ENCODE results near the gene CELF3.

Gene CELF3

GRCh38 chr1:151723726-151724370 is 7.2 kb upstream of the CELF3 start:
- no peak for TF ChIP-seq CTCF (IDR thresholded peaks at IDR 0.05)

- no peak for TF ChIP-seq CTCF (IDR thresholded peaks at IDR 0.05)
Observed at GRCh38 chr1:151721788-151722510, 5.3 kb upstream of the CELF3 start.

- no peak for TF ChIP-seq CTCF (IDR thresholded peaks at IDR 0.05)
Observed at GRCh38 chr1:151720974-151721787, 4.6 kb upstream of the CELF3 start, which contains the start of gene RIIAD1. Gene RIIAD1 (plus strand): TSS chr1:151721522. CDS start chr1:151721537, 15 bp downstream.

GRCh38 chr1:151720554-151720953 is 4.0 kb upstream of the CELF3 start:
- no peak for TF ChIP-seq CTCF (IDR thresholded peaks at IDR 0.05)

GRCh38 chr1:151720125-151720524 is 3.5 kb upstream of the CELF3 start:
- no peak for TF ChIP-seq CTCF (IDR thresholded peaks at IDR 0.05)

- no peak for TF ChIP-seq CTCF (IDR thresholded peaks at IDR 0.05)
Observed at GRCh38 chr1:151718666-151719065, 2.1 kb upstream of the CELF3 start.

- TF ChIP-seq CTCF (IDR thresholded peaks at IDR 0.05): no peak
Observed at GRCh38 chr1:151718011-151718431, 1.4 kb upstream of the CELF3 start.

Data from LNCAP (cell line).